GM15510 (cell line): Measurements from ENCODE around the gene DXO.

ENCODE experiments used
- POLR2A ChIP-seq: IDR thresholded peaks from 3 replicates; pipeline ENCODE4 v1.6.1; 2011; ENCODE audit warnings: borderline replicate concordance; ENCODE audit not compliant: insufficient read length; ENCODE audit errors: extremely low read depth

The DXO gene

GRCh38 chr6:31948306-31948705, 23.6 kb downstream of the DXO start:
- TF ChIP-seq POLR2A = no peak

GRCh38 chr6:31947864-31948263, 24.1 kb downstream of the DXO start:
- TF ChIP-seq POLR2A = no peak

DNA sequence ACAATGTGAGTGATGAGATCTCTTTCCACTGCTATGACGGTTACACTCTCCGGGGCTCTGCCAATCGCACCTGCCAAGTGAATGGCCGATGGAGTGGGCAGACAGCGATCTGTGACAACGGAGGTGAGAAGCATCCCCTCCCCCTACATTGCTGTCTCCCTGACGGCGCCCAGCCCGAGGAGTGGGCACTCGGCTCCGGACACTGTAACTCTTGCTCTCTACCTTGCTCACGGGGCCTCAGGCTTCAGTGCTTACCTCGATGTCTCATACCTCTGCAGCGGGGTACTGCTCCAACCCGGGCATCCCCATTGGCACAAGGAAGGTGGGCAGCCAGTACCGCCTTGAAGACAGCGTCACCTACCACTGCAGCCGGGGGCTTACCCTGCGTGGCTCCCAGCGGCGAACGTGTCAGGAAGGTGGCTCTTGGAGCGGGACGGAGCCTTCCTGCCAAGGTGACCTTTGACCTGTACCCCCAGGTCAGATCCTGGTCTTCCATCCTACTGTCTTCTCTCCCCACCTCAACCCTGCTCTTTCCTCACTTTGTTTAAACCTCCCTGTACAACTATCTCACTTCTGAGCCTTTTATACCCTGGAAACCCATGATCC, 24.8 kb downstream of the DXO start:
- no peak for TF ChIP-seq POLR2A

DNA sequence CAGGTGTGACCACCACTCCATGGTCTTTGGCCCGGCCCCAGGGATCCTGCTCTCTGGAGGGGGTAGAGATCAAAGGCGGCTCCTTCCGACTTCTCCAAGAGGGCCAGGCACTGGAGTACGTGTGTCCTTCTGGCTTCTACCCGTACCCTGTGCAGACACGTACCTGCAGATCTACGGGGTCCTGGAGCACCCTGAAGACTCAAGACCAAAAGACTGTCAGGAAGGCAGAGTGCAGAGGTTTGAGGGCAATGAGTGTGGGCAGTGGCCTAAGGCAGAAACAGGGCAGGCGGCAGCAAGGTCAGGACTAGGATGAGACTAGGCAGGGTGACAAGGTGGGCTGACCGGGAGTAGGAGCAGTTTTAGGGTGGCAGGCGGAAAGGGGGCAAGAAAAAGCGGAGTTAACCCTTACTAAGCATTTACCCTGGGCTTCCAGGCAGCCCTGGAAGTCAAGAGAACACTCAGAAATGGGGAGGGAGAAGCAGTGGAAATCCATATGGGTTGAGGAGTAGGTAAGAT, 25.5 kb downstream of the DXO start:
- TF ChIP-seq POLR2A = no peak

DNA sequence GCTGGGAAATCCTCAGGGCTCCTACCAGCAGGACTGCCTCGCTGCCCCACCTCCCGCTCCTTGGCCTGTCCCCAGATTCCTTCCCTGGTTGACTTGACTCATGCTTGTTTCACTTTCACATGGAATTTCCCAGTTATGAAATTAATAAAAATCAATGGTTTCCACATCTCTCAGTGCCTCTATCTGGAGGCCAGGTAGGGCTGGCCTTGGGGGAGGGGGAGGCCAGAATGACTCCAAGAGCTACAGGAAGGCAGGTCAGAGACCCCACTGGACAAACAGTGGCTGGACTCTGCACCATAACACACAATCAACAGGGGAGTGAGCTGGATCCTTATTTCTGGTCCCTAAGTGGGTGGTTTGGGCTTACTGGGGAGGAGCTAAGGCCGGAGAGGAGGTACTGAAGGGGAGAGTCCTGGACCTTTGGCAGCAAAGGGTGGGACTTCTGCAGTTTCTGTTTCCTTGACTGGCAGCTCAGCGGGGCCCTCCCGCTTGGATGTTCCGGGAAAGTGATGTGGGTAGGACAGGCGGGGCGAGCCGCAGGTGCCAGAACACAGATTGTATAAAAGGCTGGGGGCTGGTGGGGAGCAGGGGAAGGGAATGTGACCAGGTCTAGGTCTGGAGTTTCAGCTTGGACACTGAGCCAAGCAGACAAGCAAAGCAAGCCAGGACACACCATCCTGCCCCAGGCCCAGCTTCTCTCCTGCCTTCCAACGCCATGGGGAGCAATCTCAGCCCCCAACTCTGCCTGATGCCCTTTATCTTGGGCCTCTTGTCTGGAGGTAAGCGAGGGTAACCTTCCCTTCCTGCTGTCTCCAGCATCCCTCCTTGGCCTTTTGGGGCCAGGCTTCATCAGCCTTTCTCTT, 26.2 kb downstream of the DXO start, which contains the start of gene CFB:
Gene CFB, plus strand, starts transcription at position 589 of the 863 bp plus-strand sequence. Its CDS starts 127 bp downstream, at position 716.
- no peak for TF ChIP-seq POLR2A

DNA sequence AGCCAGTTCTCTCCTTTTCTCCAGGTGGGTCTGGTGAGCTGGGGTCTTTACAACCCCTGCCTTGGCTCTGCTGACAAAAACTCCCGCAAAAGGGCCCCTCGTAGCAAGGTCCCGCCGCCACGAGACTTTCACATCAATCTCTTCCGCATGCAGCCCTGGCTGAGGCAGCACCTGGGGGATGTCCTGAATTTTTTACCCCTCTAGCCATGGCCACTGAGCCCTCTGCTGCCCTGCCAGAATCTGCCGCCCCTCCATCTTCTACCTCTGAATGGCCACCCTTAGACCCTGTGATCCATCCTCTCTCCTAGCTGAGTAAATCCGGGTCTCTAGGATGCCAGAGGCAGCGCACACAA, 26.8 kb downstream of the DXO start:
- TF ChIP-seq POLR2A = no peak

- no peak for TF ChIP-seq POLR2A
Measured at GRCh38 chr6:31943742-31944141, 28.2 kb downstream of the DXO start.

GRCh38 chr6:31940256-31940664, 31.7 kb downstream of the DXO start:
- TF ChIP-seq POLR2A = no peak

DNA sequence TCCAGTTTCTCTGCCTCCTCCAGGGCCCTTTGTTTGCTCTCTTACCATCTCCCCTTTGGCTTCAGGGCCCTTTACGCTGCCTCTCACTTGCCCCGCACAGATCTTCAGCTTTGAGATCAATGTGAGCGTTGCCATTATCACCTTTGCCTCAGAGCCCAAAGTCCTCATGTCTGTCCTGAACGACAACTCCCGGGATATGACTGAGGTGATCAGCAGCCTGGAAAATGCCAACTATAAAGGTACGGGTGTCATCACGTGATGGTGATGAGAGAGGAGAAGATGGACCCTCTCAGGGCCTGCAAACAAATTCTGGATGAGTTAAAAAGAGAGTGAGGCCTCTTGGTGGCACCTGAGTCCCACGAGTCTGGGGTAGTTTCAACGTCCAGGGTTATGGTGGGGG, 36.1 kb downstream of the DXO start:
- TF ChIP-seq POLR2A = no peak

DNA sequence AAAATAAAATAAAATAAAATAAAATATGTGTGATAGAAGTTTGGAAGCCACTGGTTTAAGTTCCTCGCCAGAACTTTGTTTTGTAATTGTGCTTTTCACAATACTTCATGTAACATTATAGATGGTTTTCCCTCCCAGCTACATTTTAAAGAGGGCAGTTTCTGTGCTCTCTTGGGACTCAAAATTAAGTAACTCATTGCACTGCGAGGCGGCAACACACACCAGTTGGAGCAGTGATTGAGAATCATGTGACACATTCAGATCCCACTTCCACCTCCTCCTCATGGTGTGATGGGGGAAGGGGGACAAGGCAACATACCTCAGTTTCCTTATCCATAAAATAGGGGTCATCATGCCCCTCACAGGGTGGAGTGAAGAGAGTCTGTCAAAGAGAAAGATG, 36.9 kb downstream of the DXO start:
- no peak for TF ChIP-seq POLR2A

- no peak for TF ChIP-seq POLR2A
Measured at GRCh38 chr6:31933537-31933936, 38.4 kb downstream of the DXO start.

DNA sequence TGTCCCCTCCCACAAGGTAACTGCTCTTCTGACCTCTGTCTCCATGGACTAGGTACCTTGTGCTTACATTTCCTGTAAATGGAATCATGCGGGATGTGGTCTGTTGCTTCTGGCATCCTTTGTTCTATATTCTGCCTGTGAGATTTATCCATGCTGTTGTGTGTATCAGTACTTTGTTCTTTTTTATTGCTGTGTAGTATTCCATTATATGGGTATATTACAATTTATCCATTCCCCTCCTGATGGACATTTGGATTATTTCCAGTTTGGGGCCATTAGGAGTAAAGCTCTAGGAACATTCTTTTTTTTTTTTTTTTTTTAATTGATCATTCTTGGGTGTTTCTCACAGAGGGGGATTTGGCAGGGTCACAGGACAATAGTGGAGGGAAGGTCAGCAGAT, 41.0 kb downstream of the DXO start:
- TF ChIP-seq POLR2A = no peak

GRCh38 chr6:31928672-31928939, 43.3 kb downstream of the DXO start:
- TF ChIP-seq POLR2A = no peak

DNA sequence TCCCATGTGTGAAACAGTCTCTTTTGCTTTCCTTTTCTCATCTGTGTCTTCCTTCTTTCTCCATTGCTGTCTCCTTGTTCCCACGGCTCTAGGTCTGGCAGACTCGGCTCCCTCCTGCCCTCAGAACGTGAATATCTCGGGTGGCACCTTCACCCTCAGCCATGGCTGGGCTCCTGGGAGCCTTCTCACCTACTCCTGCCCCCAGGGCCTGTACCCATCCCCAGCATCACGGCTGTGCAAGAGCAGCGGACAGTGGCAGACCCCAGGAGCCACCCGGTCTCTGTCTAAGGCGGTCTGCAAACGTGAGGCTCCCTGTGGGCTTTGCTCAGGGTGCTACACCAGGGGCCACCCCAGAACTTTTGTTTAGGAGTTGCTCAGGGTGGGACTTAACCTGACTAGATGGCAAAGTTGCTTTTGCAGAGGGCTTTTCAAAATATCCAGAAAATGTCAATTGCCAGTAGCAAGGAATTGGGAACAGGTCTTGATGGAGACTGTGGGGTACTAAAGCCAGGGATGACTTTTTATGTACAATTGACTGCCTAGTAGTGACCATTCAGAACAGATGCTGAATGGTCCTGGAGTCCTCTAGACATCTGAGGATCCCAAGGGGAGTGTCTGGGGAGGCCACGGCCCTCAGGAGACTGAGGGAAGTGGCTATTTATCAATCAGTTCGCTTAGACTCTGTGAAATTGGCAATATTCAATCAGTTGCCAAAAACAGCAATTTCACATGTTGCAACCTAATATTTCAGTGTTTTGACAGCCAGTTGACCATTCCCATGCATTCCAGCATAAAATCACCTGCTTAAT, 43.9 kb downstream of the DXO start:
- TF ChIP-seq POLR2A = no peak

GRCh38 chr6:31927242-31927862, 44.6 kb downstream of the DXO start, which contains the start of gene C2:
TSS of gene C2 (plus strand) at chr6:31927717. CDS start at chr6:31927753, 36 bp downstream.
- TF ChIP-seq POLR2A = no peak

- TF ChIP-seq POLR2A = no peak
Measured at GRCh38 chr6:31922942-31923341, 49.0 kb downstream of the DXO start.

- TF ChIP-seq POLR2A = no peak
Measured at GRCh38 chr6:31920811-31921210, 51.1 kb downstream of the DXO start.
